Spleen (tissue), 11 donors: ENCODE measurements around the gene U2AF2. TPM values are rescaled to one million over a fixed set of nuclear protein-coding genes. Genes with fewer than 3 reads are reported as not detected.

ENCODE experiments used
- DNase-seq: peaks from one replicate; pipeline ENCODE4 v3.0.0-alpha.2; 2020
- H3K27ac ChIP-seq, 8 donors: fragments of 200-600 bp; sonication (generic) in 7 of 8; 1 replicate in 4 of 8; 2 replicates in 4 of 8; pipeline versions ENCODE4 v1.5.0 to v1.8.0; 2016 to 2021; ENCODE audit warnings: inconsistent platforms in 4 of 8, mild to moderate bottlenecking in 4 of 8, moderate library complexity in 1 of 8
- H3K27me3 ChIP-seq, 7 donors: fragments of 200-600 bp; sonication (generic) in 6 of 7; replicated peaks in 1 of 7; 1 replicate in 4 of 7; 2 replicates in 3 of 7; pipeline versions ENCODE4 v1.5.0 to v1.8.0; 2016 to 2021; ENCODE audit warnings: inconsistent platforms in 3 of 7, mild to moderate bottlenecking in 1 of 7
- H3K36me3 ChIP-seq, 6 donors: fragments of 200-600 bp; sonication (generic) in 5 of 6; 1 replicate in 4 of 6; 2 replicates in 2 of 6; pipeline versions ENCODE4 v1.5.0 to v1.8.0; 2016 to 2021; ENCODE audit warnings: inconsistent platforms in 2 of 6
- H3K4me1 ChIP-seq, 6 donors: fragments of 200-600 bp; sonication (generic) in 5 of 6; 1 replicate in 3 of 6; 2 replicates in 3 of 6; pipeline versions ENCODE4 v1.5.0 to v1.8.0; 2016 to 2021; ENCODE audit warnings: inconsistent platforms in 3 of 6
- H3K4me3 ChIP-seq, 8 donors: fragments of 200-600 bp; sonication (generic) in 7 of 8; 1 replicate in 4 of 8; 2 replicates in 4 of 8; pipeline versions ENCODE4 v1.5.0 to v1.8.0; 2016 to 2021; ENCODE audit warnings: inconsistent platforms in 4 of 8, mild to moderate bottlenecking in 4 of 8, moderate library complexity in 2 of 8
- H3K9me3 ChIP-seq, 8 donors: fragments of 200-600 bp; sonication (generic) in 7 of 8; 1 replicate in 4 of 8; 2 replicates in 4 of 8; pipeline versions ENCODE4 v1.5.0 to v1.8.0; 2016 to 2021; ENCODE audit warnings: inconsistent platforms in 4 of 8
- CTCF ChIP-seq, 11 experiments: fragments of 200-600 bp in 7 of 11; fragments of 450-650 bp in 4 of 11; sonication (generic) in 4 of 11; IDR thresholded peaks in 8 of 11; conservative IDR thresholded peaks in 3 of 11; 1 replicate in 7 of 11; 2 replicates in 4 of 11; pipeline versions ENCODE4 v1.4.0 to v1.8.0; 2016 to 2021; ENCODE audit warnings: antibody characterized with exemption in 11 of 11, inconsistent platforms in 4 of 11, mild to moderate bottlenecking in 1 of 11
- POLR2A ChIP-seq, 3 donors: fragments of 450-650 bp; IDR thresholded peaks; one replicate each; pipeline ENCODE4 v1.5.1; 2017; ENCODE audit warnings: antibody characterized with exemption in 3 of 3, mild to moderate bottlenecking in 1 of 3
- POLR2AphosphoS5 ChIP-seq, 3 donors: sonication (generic); formaldehyde crosslinking; IDR thresholded peaks; one replicate each; pipeline ENCODE4 v1.5.1; 2017; ENCODE audit warnings: antibody characterized with exemption in 3 of 3
- WGBS, 5 donors: extraction: QIAGEN DNeasy Blood & Tissue Kit in 3 of 5; methylation state at CpG; one replicate each; pipeline versions ENCODE4 v1.1.5 to v1.1.7; 2013 to 2018; 5-methylcytosine and 5-hydroxymethylcytosine counted together
- intact Hi-C: fragments of 100-400 bp; cut with DNase I; formaldehyde crosslinking; loops from one replicate; pipeline ENCODE4 v1.15.0; 2023; ENCODE audit warnings: low total_unique reads
- polyA plus RNA-seq, 3 donors: library from polyadenylated mRNA; stranded (reverse); fragments of 200-250 nt; gene quantifications; one replicate each; pipeline ENCODE4 v1.2.1, GENCODE V29; 2013
- total RNA-seq, 7 donors: library from RNA; depleted of rRNA in 3 of 7; stranded (reverse); fragments of >200 nt in 3 of 7; fragmentation: NEBNext Ultra II Directional in 4 of 7; extraction: Animal tissue kit (Norgen Biotek cat#: 25700) in 4 of 7; gene quantifications; one replicate each; pipeline versions ENCODE4 v1.1.0 to v1.2.1, GENCODE V29; 2016 to 2021
- donor health status: healthy with polysubstance abuse.
- donor health status: DM: no; HTN: no; CAD: no; lungs with moderate emphysema.
- donor health status: DM: no; HTN: no; CAD: no.
- donor health status: Bipolar disorder and iron deficiency.
- donor health status: healthy.
- donor health status: DM: no; HTN: no; CAD: no.
- donor health status: DM: yes; HTN: yes; CAD: no.

Gene U2AF2
- total and polyA plus RNA-seq, 10 donors, result 67.2 to 218 (median 171) TPM

DNA sequence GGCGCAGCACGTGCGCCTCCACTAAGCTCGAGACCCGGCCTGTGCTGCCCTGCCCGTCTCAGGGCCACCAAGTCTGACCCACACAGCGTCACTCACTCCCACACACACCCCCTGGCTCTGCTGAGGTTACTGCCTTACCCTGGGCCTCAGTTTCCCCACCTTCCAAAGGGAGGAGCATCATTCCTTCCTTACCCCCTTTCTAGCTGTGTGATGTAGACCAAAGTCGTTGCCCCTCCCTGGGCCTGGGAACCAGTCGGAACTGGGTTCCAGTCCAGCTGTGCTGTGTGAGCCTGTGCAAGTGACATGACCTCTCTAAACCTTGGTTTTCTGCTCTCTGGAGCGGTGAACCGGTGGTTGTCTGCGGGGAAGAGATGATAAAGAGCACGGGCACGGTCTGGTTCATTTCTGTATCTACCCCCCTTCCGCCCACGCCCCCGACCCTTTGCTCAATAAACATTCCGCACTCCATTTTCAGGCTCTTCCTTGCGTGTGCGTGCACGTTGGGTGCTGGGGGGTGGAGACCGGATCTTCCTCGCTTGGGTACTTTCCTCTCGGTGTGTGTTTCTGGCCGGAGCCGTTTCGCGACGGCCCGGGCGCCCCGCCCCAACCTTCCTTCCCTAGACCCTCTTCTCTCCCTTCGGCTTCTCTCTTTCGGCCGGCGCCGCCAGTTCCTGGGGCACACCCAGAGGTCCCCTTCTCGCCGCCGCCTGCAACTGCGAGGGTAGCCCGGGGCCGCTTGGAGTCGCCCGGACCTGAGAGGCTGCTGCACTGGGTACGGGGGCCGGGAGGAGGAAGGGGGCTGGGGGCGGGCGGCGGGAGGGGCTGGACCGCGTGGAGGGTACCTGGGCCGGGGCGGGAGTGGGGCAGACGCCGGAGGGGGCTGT lies 11.6 kb upstream of the U2AF2 start, which contains the start of gene ZNF581:
Gene ZNF581, plus strand, starts transcription at position 647 of the 884 bp plus-strand sequence. CDS start 923 bp downstream, outside the sequence.
- H3K27ac ChIP-seq, result peak within 1 kb of the TSS; percentile 88 to 94 (median 92)
- intact Hi-C loops, result no loop called here
- peak in 1 of 3 donors; percentile 36 for TF ChIP-seq POLR2A (IDR thresholded peaks at IDR 0.05)
- TF ChIP-seq CTCF (IDR thresholded peaks at IDR 0.05 in 8 of 11, conservative IDR thresholded peaks at IDR 0.05 in 3 of 11), result peak in 1 of 11 experiments; percentile 10
- peak; percentile 82 to 87 (median 85) for TF ChIP-seq POLR2AphosphoS5 (IDR thresholded peaks at IDR 0.05)
- 0 to 3% (median 2%) methylated on average over 25 to 56 of the region's 56 CpGs for WGBS, 5 donors
- peaks cover 33 to 100% (median 86%) of the 10 kb centered on the region in 6 donors for H3K4me1 ChIP-seq
- H3K9me3 ChIP-seq, result no peaks in the 10 kb centered on the region
- peak; percentile 94 for DNase-seq
- peak within 1 kb of the TSS; percentile 61 to 96 (median 78) for H3K4me3 ChIP-seq
- peaks cover 0 to 16% (median 0%) of the 10 kb centered on the region in 7 donors for H3K27me3 ChIP-seq
- peaks cover 0 to 23% (median 15%) of the 10 kb centered on the region in 6 donors for H3K36me3 ChIP-seq

DNA sequence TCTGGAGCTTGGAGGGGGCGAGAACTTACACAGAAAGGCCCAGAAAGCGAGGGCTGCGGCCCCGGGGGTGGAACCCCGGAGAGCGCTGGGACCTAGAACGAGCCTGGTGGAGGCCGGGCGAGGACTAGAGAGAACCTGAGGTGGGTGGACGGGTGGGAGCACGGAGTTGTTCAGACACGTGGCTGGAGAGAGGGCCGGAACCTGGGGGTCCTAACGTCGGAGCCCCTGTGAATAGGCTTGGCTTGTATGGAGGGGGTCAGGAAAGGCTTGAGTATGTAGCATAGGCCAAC lies 11.0 kb upstream of the U2AF2 start:
- Histone ChIP-seq H3K4me1 (peaks cover 38 to 100% (median 89%) of the 10 kb centered on the region in 6 donors), H3K27me3 (peaks cover 0 to 21% (median 0%) of the 10 kb centered on the region in 7 donors), H3K27ac (peak overlapping the region; percentile 88 to 94 (median 92)), H3K36me3 (peaks cover 0 to 18% (median 13%) of the 10 kb centered on the region in 6 donors), H3K4me3 (peak overlapping the region; percentile 61 to 96 (median 78)), H3K9me3 (no peaks in the 10 kb centered on the region)
- 0 to 2% (median 1%) methylated on average over 14 to 15 of the region's 15 CpGs for WGBS, 5 donors
- no peak for DNase-seq
- intact Hi-C loops, result no loop called here
- TF ChIP-seq POLR2A (IDR thresholded peaks at IDR 0.05) (no peak), CTCF (IDR thresholded peaks at IDR 0.05 in 8 of 11, conservative IDR thresholded peaks at IDR 0.05 in 3 of 11) (no peak)

DNA sequence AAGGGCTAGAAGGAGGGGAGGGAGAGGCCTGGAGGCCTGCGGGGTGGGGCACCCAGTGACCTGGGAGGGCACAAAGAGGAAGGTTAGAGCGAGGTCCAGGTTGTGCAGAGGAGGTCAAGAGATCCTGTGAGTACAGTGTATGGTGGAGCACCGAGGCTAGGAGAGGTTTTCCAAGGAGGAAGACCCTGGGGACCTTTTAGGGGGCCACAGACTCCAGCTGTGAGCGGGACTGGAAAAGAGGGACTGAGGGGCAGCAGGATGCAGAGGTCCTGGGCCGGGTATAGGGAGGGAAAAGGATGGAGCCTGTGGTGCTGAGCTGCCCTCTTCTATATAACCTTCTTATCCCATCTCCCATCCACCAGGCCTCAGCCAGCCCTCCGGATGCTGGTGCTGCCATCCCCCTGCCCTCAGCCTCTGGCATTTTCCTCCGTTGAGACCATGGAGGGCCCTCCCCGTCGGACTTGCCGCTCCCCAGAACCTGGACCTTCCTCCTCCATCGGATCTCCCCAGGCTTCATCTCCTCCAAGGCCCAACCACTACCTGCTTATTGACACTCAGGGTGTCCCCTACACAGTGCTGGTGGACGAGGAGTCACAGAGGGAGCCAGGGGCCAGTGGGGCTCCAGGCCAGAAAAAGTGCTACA lies 10.5 kb upstream of the U2AF2 start:
- TF ChIP-seq POLR2AphosphoS5 (IDR thresholded peaks at IDR 0.05) (no peak), POLR2A (IDR thresholded peaks at IDR 0.05) (no peak), CTCF (IDR thresholded peaks at IDR 0.05 in 8 of 11, conservative IDR thresholded peaks at IDR 0.05 in 3 of 11) (no peak)
- Histone ChIP-seq H3K27me3 (peaks cover 0 to 21% (median 0%) of the 10 kb centered on the region in 7 donors), H3K27ac (peak overlapping the region in 7 of 8 donors; percentile 88 to 94 (median 92)), H3K4me1 (peaks cover 43 to 100% (median 90%) of the 10 kb centered on the region in 6 donors), H3K4me3 (peak overlapping the region; percentile 61 to 96 (median 78)), H3K9me3 (no peaks in the 10 kb centered on the region), H3K36me3 (peaks cover 0 to 18% (median 13%) of the 10 kb centered on the region in 6 donors)
- intact Hi-C loops, result no loop called here
- 49 to 65% (median 53%) methylated on average over 12 of the region's 12 CpGs for whole genome bisulfite sequencing, 5 donors
- no peak for DNase-seq
